ENCODE results near the gene BRSK2. TPM values are rescaled to one million over a fixed set of nuclear protein-coding genes. Genes with fewer than 3 reads are reported as not detected.

BRSK2 gene
- total and polyA plus RNA-seq, 2 donors (not counting 1 experiment from before 2014, with no cell fraction given) = 0.11 to 0.33 TPM

DNA sequence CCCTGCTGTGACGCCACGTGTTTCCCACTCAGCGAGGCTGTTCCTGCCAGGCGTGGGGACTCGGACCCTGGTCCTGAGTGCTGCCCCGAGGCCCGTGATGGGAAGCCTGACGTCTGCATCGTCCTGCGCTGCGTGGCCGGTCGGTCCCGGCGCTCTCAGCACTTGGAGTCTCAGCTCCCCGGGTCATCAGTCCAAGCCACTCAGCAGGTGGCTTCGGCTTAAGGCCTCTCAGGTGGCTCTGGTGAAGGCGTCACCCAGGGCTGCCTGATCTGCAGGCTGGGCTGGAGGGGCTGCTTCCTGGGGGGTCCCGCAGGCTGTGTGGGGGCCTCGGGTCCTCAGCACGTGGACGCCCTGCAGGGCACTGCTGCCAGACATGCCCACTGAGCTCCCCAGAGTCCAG lies 35.3 kb downstream of the BRSK2 start:
- H3K27ac ChIP-seq (ENCODE audit: insufficient read depth, low read length) = no peak overlapping the region
- no peak for DNase-seq (ENCODE audit: low read depth in 2 of 2)
- no peak overlapping the region for H3K4me3 ChIP-seq (replicated peaks in 1 of 4; ENCODE audit: control extremely low read depth in 1 of 4, insufficient read depth in 1 of 4, low read depth in 3 of 4, low read length in 4 of 4)
- no peak overlapping the region for H2AFZ ChIP-seq (ENCODE audit: low read length)
- no peaks in the 10 kb centered on the region for H4K20me1 ChIP-seq (ENCODE audit: control insufficient read depth, extremely low read depth, insufficient read depth, low read length)
- no peak overlapping the region for H3K9ac ChIP-seq (ENCODE audit: insufficient read depth, low read length)
- TF ChIP-seq EZH2 (IDR thresholded peaks at IDR 0.05; ENCODE audit: low read length, missing control alignments) = no peak
- TF ChIP-seq, protein P1, sequence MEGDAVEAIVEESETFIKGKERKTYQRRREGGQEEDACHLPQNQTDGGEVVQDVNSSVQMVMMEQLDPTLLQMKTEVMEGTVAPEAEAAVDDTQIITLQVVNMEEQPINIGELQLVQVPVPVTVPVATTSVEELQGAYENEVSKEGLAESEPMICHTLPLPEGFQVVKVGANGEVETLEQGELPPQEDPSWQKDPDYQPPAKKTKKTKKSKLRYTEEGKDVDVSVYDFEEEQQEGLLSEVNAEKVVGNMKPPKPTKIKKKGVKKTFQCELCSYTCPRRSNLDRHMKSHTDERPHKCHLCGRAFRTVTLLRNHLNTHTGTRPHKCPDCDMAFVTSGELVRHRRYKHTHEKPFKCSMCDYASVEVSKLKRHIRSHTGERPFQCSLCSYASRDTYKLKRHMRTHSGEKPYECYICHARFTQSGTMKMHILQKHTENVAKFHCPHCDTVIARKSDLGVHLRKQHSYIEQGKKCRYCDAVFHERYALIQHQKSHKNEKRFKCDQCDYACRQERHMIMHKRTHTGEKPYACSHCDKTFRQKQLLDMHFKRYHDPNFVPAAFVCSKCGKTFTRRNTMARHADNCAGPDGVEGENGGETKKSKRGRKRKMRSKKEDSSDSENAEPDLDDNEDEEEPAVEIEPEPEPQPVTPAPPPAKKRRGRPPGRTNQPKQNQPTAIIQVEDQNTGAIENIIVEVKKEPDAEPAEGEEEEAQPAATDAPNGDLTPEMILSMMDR (conservative IDR thresholded peaks at IDR 0.05 in 1 of 2, IDR thresholded peaks at IDR 0.05 in 1 of 2; ENCODE audit: low read depth in 1 of 2, low read length in 2 of 2) = no peak
- no peaks in the 10 kb centered on the region for H3K4me1 ChIP-seq (ENCODE audit: control insufficient read depth, extremely low read depth, insufficient read depth, low read length)
- H3K27me3 ChIP-seq (ENCODE audit: control insufficient read depth, insufficient read depth, low read length) = no peaks in the 10 kb centered on the region
- no peak overlapping the region for H3K4me2 ChIP-seq (ENCODE audit: extremely low read depth, insufficient read depth, low read length)
- H3K36me3 ChIP-seq (ENCODE audit: control insufficient read depth, insufficient read depth, low read length) = no peaks in the 10 kb centered on the region
- no peaks in the 10 kb centered on the region for H3K9me3 ChIP-seq (ENCODE audit: control insufficient read depth, insufficient read depth, low read depth, low read length)
- H3K79me2 ChIP-seq (ENCODE audit: control insufficient read depth, insufficient read depth, low read length) = no peaks in the 10 kb centered on the region

DNA sequence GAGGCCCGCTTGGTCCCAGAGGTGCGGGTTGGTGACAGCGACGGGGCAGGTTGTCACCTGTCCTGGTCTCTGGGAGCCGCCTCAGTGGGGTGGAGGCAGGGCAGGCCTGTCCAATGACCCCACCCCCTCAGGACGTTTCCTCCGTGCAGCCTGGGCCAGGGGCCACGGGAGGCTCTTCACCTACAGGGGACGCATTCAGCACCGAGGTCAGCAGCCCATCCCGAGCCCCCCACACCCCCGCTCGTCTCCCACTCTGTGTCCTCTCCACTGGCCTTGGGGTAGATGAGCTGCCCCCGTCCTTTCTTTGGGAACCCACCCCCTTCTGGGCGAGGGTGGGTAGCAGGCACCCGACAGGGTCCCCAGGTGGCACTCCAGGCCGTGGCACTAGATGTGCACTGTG lies 35.7 kb downstream of the BRSK2 start:
- no peaks in the 10 kb centered on the region for H3K27me3 ChIP-seq (ENCODE audit: control insufficient read depth, insufficient read depth, low read length)
- no peak overlapping the region for H3K4me3 ChIP-seq (replicated peaks in 1 of 4; ENCODE audit: control extremely low read depth in 1 of 4, insufficient read depth in 1 of 4, low read depth in 3 of 4, low read length in 4 of 4)
- H2AFZ ChIP-seq (ENCODE audit: low read length) = no peak overlapping the region
- H3K4me1 ChIP-seq (ENCODE audit: control insufficient read depth, extremely low read depth, insufficient read depth, low read length) = no peaks in the 10 kb centered on the region
- H3K9me3 ChIP-seq (ENCODE audit: control insufficient read depth, insufficient read depth, low read depth, low read length) = no peaks in the 10 kb centered on the region
- TF ChIP-seq, protein P1 (conservative IDR thresholded peaks at IDR 0.05 in 1 of 2, IDR thresholded peaks at IDR 0.05 in 1 of 2; ENCODE audit: low read depth in 1 of 2, low read length in 2 of 2) = no peak
- no peak for TF ChIP-seq EZH2 (IDR thresholded peaks at IDR 0.05; ENCODE audit: low read length, missing control alignments)
- H3K27ac ChIP-seq (ENCODE audit: insufficient read depth, low read length) = no peak overlapping the region
- H3K4me2 ChIP-seq (ENCODE audit: extremely low read depth, insufficient read depth, low read length) = no peak overlapping the region
- DNase-seq (ENCODE audit: low read depth in 2 of 2) = no peak
- H4K20me1 ChIP-seq (ENCODE audit: control insufficient read depth, extremely low read depth, insufficient read depth, low read length) = no peaks in the 10 kb centered on the region
- no peaks in the 10 kb centered on the region for H3K36me3 ChIP-seq (ENCODE audit: control insufficient read depth, insufficient read depth, low read length)
- H3K79me2 ChIP-seq (ENCODE audit: control insufficient read depth, insufficient read depth, low read length) = no peaks in the 10 kb centered on the region
- no peak overlapping the region for H3K9ac ChIP-seq (ENCODE audit: insufficient read depth, low read length)

DNA sequence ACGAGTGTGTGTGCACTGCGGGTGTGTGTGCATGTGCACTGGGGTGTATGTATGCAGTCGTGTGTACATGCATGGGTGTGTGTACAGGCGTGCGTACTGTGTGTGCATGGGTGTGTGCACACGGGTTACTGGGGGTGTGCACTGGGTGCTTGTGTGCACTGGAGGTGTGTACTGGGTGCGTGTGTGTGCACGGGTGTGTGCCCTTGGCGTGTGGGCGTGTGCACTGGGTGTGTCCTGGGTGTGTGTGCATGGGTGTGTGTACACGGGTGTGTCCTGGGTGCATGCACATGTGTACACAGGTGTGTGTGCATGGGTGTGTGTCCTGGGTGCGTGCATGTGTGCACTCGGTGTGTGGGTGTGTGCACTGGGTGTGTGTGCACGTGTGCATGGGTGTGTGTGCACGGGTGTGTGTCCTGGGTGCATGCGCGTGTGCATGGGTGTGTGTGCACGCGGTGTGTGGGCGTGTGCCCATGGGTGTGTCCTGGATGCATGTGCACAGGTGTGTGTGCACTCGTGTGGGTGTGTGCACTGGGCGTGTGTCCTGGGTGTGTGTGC lies 39.1 kb downstream of the BRSK2 start:
- H3K4me3 ChIP-seq (replicated peaks in 1 of 4; ENCODE audit: control extremely low read depth in 1 of 4, insufficient read depth in 1 of 4, low read depth in 3 of 4, low read length in 4 of 4) = no peak overlapping the region
- no peak overlapping the region for H2AFZ ChIP-seq (ENCODE audit: low read length)
- TF ChIP-seq EZH2 (IDR thresholded peaks at IDR 0.05; ENCODE audit: low read length, missing control alignments) = no peak
- TF ChIP-seq, protein P1 (conservative IDR thresholded peaks at IDR 0.05 in 1 of 2, IDR thresholded peaks at IDR 0.05 in 1 of 2; ENCODE audit: low read depth in 1 of 2, low read length in 2 of 2) = no peak
- no peaks in the 10 kb centered on the region for H4K20me1 ChIP-seq (ENCODE audit: control insufficient read depth, extremely low read depth, insufficient read depth, low read length)
- H3K4me1 ChIP-seq (ENCODE audit: control insufficient read depth, extremely low read depth, insufficient read depth, low read length) = no peaks in the 10 kb centered on the region
- H3K9me3 ChIP-seq (ENCODE audit: control insufficient read depth, insufficient read depth, low read depth, low read length) = no peaks in the 10 kb centered on the region
- no peak for DNase-seq (ENCODE audit: low read depth in 2 of 2)
- no peak overlapping the region for H3K4me2 ChIP-seq (ENCODE audit: extremely low read depth, insufficient read depth, low read length)
- H3K27ac ChIP-seq (ENCODE audit: insufficient read depth, low read length) = no peak overlapping the region
- no peak overlapping the region for H3K9ac ChIP-seq (ENCODE audit: insufficient read depth, low read length)
- H3K27me3 ChIP-seq (ENCODE audit: control insufficient read depth, insufficient read depth, low read length) = no peaks in the 10 kb centered on the region
- no peaks in the 10 kb centered on the region for H3K79me2 ChIP-seq (ENCODE audit: control insufficient read depth, insufficient read depth, low read length)
- H3K36me3 ChIP-seq (ENCODE audit: control insufficient read depth, insufficient read depth, low read length) = no peaks in the 10 kb centered on the region
